Heart left ventricle (tissue), 13 donors: ENCODE data around the gene CCNA1.

Experiments used
- POLR2A ChIP-seq, 2 donors: fragments of 450-650 bp; IDR thresholded peaks; one replicate each; pipeline ENCODE4 v1.6.1; 2017; ENCODE audit warnings: antibody characterized with exemption in 2 of 2, mild to moderate bottlenecking in 2 of 2, moderate library complexity in 2 of 2
- TF ChIP-seq, protein P1 (sequence below), 12 donors: fragments of 200-600 bp; sonication (generic) in 4 of 12; IDR thresholded peaks; one replicate each; pipeline versions ENCODE4 v1.5.0 to v1.8.0; 2018 to 2022; ENCODE audit warnings: antibody characterized with exemption in 12 of 12, mild to moderate bottlenecking in 5 of 12
- donor health status: ischemic (EF 13 %, LVEDD 7.1; RV severe dilation, severe dysfunction).
- donor health status: DM: no; HTN: yes; CAD: no.
- donor health status: DM: no; HTN: no; CAD: no.
- donor health status: ischemic (EF 25% LVEDD 6.9; RV normal size, moderate dysfunction).
- donor health status: ischemic (EF 25% LVEDD 5.7; RV mildly dilated, moderate dysfunction).
- donor health status: ischemic (EF 35%, LVEDD 5.7; RV mildly dilated, moderate dysfunction).
- donor health status: nonischemic (EF 11% LVEDD 7.7; RV severe dilation, severe dysfunction).
- donor health status: DM: yes; HTN: yes; CAD: no.
- donor health status: PGD.
- donor health status: ischemic (EF 29% LVEDD 5.4; RV normal size, mild dysfunction).
- donor health status: nonischemic (EF 23%, LVEDD 6.1; RV moderate dilation, normal function).

DNA sequence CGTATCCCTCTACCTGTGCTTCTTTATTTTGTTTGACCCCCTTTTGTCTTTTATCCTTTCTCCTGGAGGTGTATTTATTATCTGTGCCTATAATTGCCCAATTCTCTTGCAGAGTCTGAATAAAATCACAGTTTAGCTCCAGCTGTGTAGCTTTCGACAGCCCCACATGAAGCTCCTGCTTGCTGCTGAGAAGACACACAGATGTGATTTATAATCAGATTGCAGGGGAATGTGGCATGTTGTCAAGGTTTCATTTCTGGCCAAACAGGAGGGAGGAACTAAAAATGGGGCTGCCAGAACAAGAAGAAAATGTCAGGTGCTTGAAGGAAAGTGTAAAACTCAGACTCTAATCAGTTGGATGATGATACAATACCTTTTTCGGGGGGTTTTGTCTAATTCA lies 22.7 kb downstream of the CCNA1 start:
- TF ChIP-seq, protein P1, sequence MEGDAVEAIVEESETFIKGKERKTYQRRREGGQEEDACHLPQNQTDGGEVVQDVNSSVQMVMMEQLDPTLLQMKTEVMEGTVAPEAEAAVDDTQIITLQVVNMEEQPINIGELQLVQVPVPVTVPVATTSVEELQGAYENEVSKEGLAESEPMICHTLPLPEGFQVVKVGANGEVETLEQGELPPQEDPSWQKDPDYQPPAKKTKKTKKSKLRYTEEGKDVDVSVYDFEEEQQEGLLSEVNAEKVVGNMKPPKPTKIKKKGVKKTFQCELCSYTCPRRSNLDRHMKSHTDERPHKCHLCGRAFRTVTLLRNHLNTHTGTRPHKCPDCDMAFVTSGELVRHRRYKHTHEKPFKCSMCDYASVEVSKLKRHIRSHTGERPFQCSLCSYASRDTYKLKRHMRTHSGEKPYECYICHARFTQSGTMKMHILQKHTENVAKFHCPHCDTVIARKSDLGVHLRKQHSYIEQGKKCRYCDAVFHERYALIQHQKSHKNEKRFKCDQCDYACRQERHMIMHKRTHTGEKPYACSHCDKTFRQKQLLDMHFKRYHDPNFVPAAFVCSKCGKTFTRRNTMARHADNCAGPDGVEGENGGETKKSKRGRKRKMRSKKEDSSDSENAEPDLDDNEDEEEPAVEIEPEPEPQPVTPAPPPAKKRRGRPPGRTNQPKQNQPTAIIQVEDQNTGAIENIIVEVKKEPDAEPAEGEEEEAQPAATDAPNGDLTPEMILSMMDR (IDR thresholded peaks at IDR 0.05) = no peak
- no peak for TF ChIP-seq POLR2A (IDR thresholded peaks at IDR 0.05)
